ENCODE measurements around the gene BTBD7.
A peak's percentile ranks its signal among the peaks of the same experiment; 100 is the strongest.

BTBD7 gene

GRCh38 chr14:93220509-93220908 is 112.3 kb downstream of the BTBD7 start:
- no peak overlapping the region for H3K4me3 ChIP-seq (ENCODE audit: low read depth, low read length)
- TF ChIP-seq POLR2A (IDR thresholded peaks at IDR 0.05; ENCODE audit: extremely low read depth, insufficient read length) (no peak), MYC (IDR thresholded peaks at IDR 0.05; ENCODE audit: low read depth, low read length) (no peak), CTCF (IDR thresholded peaks at IDR 0.05; ENCODE audit: low read depth, low read length) (no peak), MAX (IDR thresholded peaks at IDR 0.05; ENCODE audit: low read depth, low read length) (no peak)
- no peak for DNase-seq (ENCODE audit: low read depth)

- peak; percentile 73 for DNase-seq (ENCODE audit: low read depth)
- TF ChIP-seq MYC (IDR thresholded peaks at IDR 0.05; ENCODE audit: low read depth, low read length) (no peak), MAX (IDR thresholded peaks at IDR 0.05; ENCODE audit: low read depth, low read length) (no peak), CTCF (IDR thresholded peaks at IDR 0.05; ENCODE audit: low read depth, low read length) (peak; percentile 70), POLR2A (IDR thresholded peaks at IDR 0.05; ENCODE audit: extremely low read depth, insufficient read length) (no peak)
- H3K4me3 ChIP-seq (ENCODE audit: low read depth, low read length): no peak overlapping the region
Observed at GRCh38 chr14:93219103-93219726, 113.6 kb downstream of the BTBD7 start.

- H3K4me3 ChIP-seq (ENCODE audit: low read depth, low read length): no peak overlapping the region
- DNase-seq (ENCODE audit: low read depth): no peak
- TF ChIP-seq MYC (IDR thresholded peaks at IDR 0.05; ENCODE audit: low read depth, low read length): no peak
- TF ChIP-seq CTCF (IDR thresholded peaks at IDR 0.05; ENCODE audit: low read depth, low read length): no peak
- TF ChIP-seq MAX (IDR thresholded peaks at IDR 0.05; ENCODE audit: low read depth, low read length): no peak
- no peak for TF ChIP-seq POLR2A (IDR thresholded peaks at IDR 0.05; ENCODE audit: extremely low read depth, insufficient read length)
Observed at GRCh38 chr14:93214598-93214997, 118.2 kb downstream of the BTBD7 start.

GRCh38 chr14:93212432-93212831 is 120.4 kb downstream of the BTBD7 start:
- DNase-seq (ENCODE audit: low read depth): no peak
- no peak overlapping the region for H3K4me3 ChIP-seq (ENCODE audit: low read depth, low read length)
- TF ChIP-seq POLR2A (IDR thresholded peaks at IDR 0.05; ENCODE audit: extremely low read depth, insufficient read length): no peak
- TF ChIP-seq MAX (IDR thresholded peaks at IDR 0.05; ENCODE audit: low read depth, low read length): no peak
- TF ChIP-seq CTCF (IDR thresholded peaks at IDR 0.05; ENCODE audit: low read depth, low read length): no peak
- no peak for TF ChIP-seq MYC (IDR thresholded peaks at IDR 0.05; ENCODE audit: low read depth, low read length)

DNA sequence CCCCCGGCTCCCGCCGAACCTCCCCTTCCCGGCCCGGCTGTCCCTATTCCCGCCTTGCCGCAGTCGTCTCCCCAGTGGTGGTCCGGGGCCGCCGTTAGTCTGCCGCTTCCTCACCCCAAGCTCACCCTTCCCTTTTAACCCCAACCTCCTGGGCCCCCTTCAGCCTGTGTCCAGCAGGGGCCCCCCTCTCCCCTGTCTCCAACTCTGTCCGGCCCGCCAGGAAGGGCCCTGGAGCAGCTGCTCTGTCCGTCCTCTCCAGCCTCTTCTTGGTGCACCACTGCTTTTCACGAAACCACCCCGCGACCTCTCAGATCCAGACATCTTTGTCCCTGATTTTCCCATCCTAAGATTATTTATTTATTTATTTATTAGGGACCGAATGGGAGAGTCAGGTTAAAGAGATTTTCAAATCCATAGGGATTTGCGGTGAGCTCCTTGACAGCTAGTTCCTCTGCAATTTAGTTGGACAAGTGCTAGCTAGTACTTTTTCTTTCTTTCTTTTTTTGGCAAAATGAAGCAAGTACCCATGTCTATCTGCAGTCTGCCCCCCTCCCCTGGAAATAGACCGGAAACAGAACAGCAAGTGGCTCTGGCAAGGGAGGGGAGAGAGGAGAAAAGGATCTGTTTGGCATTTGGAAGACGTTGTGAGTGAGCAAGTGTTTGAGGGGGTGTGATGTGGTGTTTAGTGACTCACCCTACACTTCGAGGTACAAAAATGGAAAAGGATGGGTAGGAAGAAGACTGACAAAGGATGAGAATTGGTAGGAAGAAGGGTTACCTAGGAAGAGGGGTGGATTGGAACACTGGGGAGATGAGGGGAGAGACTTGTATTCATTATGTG is 125.1 kb downstream of the BTBD7 start:
- peak; percentile 74 for DNase-seq (ENCODE audit: low read depth)

More for the DNA sequence above, 125.1 kb downstream of the BTBD7 start:
- TF ChIP-seq CTCF (IDR thresholded peaks at IDR 0.05; ENCODE audit: low read depth, low read length): peak; percentile 6
- TF ChIP-seq MAX (IDR thresholded peaks at IDR 0.05; ENCODE audit: low read depth, low read length): 0 out of 2 replicates have a peak, but pooled peaks have one; percentile 5
- no peak for TF ChIP-seq POLR2A (IDR thresholded peaks at IDR 0.05; ENCODE audit: extremely low read depth, insufficient read length)
- 0 out of 2 replicates have a peak, but pooled peaks have one; percentile 7 for TF ChIP-seq MYC (IDR thresholded peaks at IDR 0.05; ENCODE audit: low read depth, low read length)
- peak overlapping the region; percentile 67 for H3K4me3 ChIP-seq (ENCODE audit: low read depth, low read length)
